Hematopoietic multipotent progenitor cell (in vitro differentiated cells): ENCODE results near the gene HTRA1. TPM values are rescaled to one million over a fixed set of nuclear protein-coding genes. Genes with fewer than 3 reads are reported as not detected.

ENCODE experiments used
- DNase-seq, 3 donors: peaks; one replicate each; pipeline ENCODE4 v3.0.0-alpha.2; 2011 to 2015; ENCODE audit warnings: low read depth in 2 of 3, low spot score in 2 of 3
- small RNA-seq: library from RNA; depleted of rRNA; stranded (forward); fragments of <200 nt; gene quantifications from one replicate; pipeline ENCODE3, GENCODE V24; 2012
- total RNA-seq: library from RNA; depleted of rRNA; stranded (reverse); fragments of >200 nt; gene quantifications from one replicate; pipeline ENCODE4 v1.2.3, GENCODE V29; 2012

Gene HTRA1
- total RNA-seq, 1 donor: under 0.01 TPM

DNA sequence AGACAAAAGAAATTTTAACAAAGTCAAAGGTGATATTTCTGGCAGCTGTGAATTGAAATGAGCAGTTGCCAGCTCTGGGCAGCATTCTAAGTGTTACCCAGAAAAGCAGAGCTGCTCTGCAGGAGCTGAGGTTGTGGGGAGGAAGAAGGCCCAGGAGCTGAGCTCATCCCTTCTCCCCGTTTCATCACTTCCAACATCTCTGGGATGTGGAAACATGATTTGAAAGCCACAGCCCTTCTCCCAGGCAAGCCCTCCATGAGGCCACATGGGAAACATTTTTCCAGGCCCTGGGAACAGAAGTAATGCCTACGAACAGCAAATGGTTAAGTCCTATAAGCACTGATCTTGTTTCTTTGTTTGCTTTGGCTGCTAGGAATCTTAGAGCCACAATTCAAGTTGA lies 88.3 kb downstream of the HTRA1 start:
- DNase-seq: no peak

DNA sequence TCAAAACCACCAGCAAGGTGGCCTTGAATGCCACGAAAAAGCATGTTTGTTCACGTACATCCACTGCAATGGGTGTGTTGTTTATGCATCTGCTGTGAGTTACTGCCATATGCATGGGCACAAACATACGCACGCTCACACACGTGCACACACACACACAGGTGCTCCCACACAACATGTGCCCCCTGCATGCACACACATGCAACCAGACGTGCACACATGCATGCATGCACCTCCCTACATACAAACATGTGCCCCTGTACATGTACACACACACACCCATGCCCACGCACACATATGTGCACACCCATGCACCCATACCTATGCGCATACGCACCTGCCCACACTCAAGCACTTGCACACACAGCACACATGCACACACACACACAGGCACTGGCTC lies 89.1 kb downstream of the HTRA1 start:
- DNase-seq: no peak

DNA sequence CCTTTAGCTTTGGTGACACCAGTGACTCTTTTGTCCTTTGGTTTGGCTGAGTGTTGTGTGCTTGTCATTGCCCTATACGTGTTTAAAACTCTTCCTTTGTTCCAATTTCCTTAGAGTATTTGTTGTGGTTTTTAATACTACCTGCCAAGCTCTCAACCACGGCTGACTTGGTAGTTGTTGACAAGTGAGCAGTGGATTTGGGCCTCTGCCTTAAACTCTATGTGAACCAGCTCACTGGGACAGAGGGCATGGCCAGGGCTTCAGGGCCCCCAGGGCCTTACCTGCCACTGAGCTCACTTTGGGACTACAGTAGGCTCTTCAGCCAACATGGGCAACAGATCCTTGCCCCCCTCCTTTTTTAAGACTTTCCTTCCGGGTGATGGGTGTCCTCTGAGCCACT lies 89.6 kb downstream of the HTRA1 start:
- DNase-seq: no peak

DNA sequence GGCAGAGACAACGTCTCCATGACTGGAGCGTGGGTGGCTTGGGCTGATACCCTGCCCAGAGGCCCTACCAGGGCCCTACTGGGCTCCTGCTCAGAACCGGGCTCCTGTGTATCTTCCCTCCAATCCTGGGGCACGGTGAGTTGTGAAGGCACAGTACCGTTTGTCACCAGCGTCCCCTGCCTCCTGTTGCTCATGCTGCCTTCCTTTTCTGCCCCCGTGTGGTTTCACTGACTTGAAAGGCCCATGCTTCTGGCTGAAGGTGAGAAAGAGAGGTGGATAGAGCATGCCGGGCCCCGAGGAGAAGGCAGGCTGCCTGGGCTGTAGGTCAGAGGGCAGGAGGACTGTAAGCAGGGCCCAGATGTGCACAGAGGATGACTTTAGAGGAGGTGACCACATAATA lies 90.1 kb downstream of the HTRA1 start:
- DNase-seq: peak in 1 of 3 donors; percentile 21

GRCh38 chr10:122553341-122553740 lies 92.0 kb downstream of the HTRA1 start:
- DNase-seq: no peak

- no peak for DNase-seq
Observed at GRCh38 chr10:122554131-122555036, 93.0 kb downstream of the HTRA1 start.

DNA sequence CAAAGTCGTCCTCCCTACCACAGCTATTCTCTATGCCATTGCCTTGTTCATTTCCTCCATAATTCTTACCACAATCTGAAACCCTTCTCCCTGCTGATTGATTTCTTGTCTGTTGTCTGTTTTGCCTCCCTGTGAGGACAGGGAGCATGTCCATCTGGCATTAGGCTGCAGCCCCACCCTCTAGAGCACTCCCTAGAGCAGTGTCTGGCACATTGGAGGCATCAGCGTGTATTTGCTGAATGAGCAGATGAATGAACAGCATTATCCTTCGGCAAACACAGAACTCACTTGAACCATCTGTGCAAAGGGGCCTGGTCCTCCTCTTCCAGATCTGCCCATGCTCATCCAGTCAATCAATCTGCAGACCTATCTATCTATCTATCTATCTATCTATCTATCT lies 94.1 kb downstream of the HTRA1 start:
- no peak for DNase-seq

DNA sequence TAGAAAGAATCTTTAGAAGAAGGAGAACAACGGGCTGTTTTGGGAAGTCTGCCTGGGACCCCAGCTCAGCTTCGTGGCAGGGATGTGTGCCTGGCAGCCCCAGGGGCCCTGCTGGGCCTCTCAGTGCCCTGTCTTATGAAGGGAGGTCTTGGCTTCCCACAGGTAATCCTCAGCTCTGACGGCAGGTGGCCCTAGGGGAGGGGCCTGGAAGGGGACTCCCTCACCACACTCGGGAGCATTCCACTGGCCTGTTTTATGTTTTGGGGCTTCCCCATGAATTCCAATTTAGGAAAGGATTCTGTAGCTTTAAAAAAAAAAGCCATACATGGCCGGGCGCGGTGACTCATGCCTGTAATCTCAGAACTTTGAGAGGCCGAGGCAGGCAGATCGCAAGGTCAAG lies 96.2 kb downstream of the HTRA1 start:
- no peak for DNase-seq

GRCh38 chr10:122558452-122558851 lies 97.1 kb downstream of the HTRA1 start:
- DNase-seq: no peak

- no peak for DNase-seq
Observed at GRCh38 chr10:122559228-122559627, 97.9 kb downstream of the HTRA1 start.

- no peak for DNase-seq
Observed at GRCh38 chr10:122560279-122560804, 99.0 kb downstream of the HTRA1 start, which contains the start of gene DMBT1. DMBT1 (plus strand) TSS chr10:122560754; CDS start chr10:122560771, 17 bp downstream.

GRCh38 chr10:122561212-122561611 lies 99.9 kb downstream of the HTRA1 start:
- no peak for DNase-seq

GRCh38 chr10:122561792-122562191 lies 100.4 kb downstream of the HTRA1 start:
- DNase-seq: no peak

Small RNA genes lying within 50 kb of the gene (small RNA-seq; reads per million reads assigned to genes)
- gene MIR3941: 0.47 reads per million

Other genes starting within 250 kb of the HTRA1 start
- not detected for gene BTBD16, start 190.3 kb upstream of the HTRA1 start, total RNA-seq
- 3.0 TPM for gene PLEKHA1, start 86.8 kb upstream of the HTRA1 start, total RNA-seq
- gene ARMS2, start 6.9 kb upstream of the HTRA1 start, total RNA-seq: not detected
- gene DMBT1, start 99.2 kb downstream of the HTRA1 start, total RNA-seq: under 0.01 TPM
- not detected for gene C10orf120, start 238.3 kb downstream of the HTRA1 start, total RNA-seq